ENCODE data around the gene NTHL1. TPM values are rescaled to one million over a fixed set of nuclear protein-coding genes. Genes with fewer than 3 reads are reported as not detected.

NTHL1 gene
- total and polyA plus RNA-seq, 2 donors (not counting 3 experiments of a cell fraction or from before 2014, with no cell fraction given), result 39.8 to 65.8 TPM

DNA sequence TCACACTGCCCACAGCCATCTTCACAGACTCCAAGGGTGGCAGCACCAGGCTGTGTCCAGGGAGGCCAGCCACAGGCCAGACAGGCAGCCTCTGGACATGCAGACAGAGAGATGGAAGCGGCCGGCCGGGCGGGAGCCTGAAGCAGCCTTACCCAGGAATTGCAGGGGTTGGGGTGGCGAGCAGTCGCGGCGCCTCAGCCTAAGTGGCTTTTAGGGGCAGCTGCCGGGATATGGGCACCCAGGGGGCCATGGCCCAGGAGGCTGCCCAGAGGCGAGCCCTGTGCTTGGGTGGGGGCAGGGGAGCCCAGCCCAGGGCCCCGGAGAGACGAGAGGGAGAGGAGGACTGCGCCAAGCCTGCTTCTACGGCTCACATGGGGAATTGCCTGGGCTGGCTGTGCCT lies 22.4 kb downstream of the NTHL1 start:
- Histone ChIP-seq H3K4me2 (ENCODE audit: insufficient read depth, low read length) (no peak overlapping the region), H2AFZ (ENCODE audit: low read depth, low read length) (no peak overlapping the region), H3K27ac (ENCODE audit: insufficient read depth, low read depth, low read length) (no peak overlapping the region), H4K20me1 (replicated peaks; ENCODE audit: control insufficient read depth, extremely low read depth, insufficient read depth, low read length) (no peaks in the 10 kb centered on the region), H3K4me3 (replicated peaks in 1 of 3; ENCODE audit: insufficient read depth in 1 of 3, low read depth in 1 of 3, low read length in 3 of 3) (no peak overlapping the region), H3K9me3 (replicated peaks; ENCODE audit: control insufficient read depth, insufficient read depth, low read length) (no peaks in the 10 kb centered on the region), H3K9ac (replicated peaks; ENCODE audit: extremely low read depth, insufficient read depth, low read length) (no peak overlapping the region), H3K4me1 (ENCODE audit: control insufficient read depth, extremely low read depth, insufficient read depth, low read length) (peaks cover 26% of the 10 kb centered on the region), H3K9me1 (replicated peaks; ENCODE audit: control insufficient read depth, extremely low read depth, insufficient read depth, low read length) (no peaks in the 10 kb centered on the region), H3K27me3 (ENCODE audit: control insufficient read depth in 2 of 2, insufficient read depth in 2 of 2, low read length in 2 of 2) (peaks cover 3 to 4% of the 10 kb centered on the region in 2 experiments), H3K79me2 (ENCODE audit: control insufficient read depth, insufficient read depth, low read length) (peaks cover 15% of the 10 kb centered on the region), H3K36me3 (ENCODE audit: control insufficient read depth in 2 of 2, extremely low read depth in 1 of 2, insufficient read depth in 2 of 2, low read length in 2 of 2) (no peaks in the 10 kb centered on the region)
- FAIRE-seq (no peak), DNase-seq (ENCODE audit: low read depth, low spot score) (no peak)
- CTCF ChIA-PET, result interaction anchor here (1.4 kb wide), 1 partner anchor 115 kb away, joined by 6 read pairs; no protein-coding TSS in a partner anchor
- BruUV-seq (replicated peaks), result no TSS peak
- POLR2A ChIA-PET, result no interaction called here
- dilution Hi-C loops (cut with MboI; ENCODE audit: extremely low pct_ligation_motif_present, low sequenced_read_pairs), result loop anchor here (25.0 kb wide), 1 partner anchor 137 kb away; the partner anchor contains the start of gene TRAF7
- intact Hi-C loops (cut with micrococcal nuclease), result no loop called here
- TF ChIP-seq GATA2 (IDR thresholded peaks at IDR 0.05; ENCODE audit: insufficient read depth, insufficient read length, low read depth, low read length) (no peak), EZH2 (IDR thresholded peaks at IDR 0.05; ENCODE audit: borderline replicate concordance, low read depth, low read length, severe bottlenecking) (no peak), JUN (IDR thresholded peaks at IDR 0.05; ENCODE audit: borderline replicate concordance, insufficient read depth, insufficient read length, low read depth) (no peak), POLR2AphosphoS5 (IDR thresholded peaks at IDR 0.05; ENCODE audit: insufficient read depth, low read depth, low read length) (no peak), MYC (IDR thresholded peaks at IDR 0.05; ENCODE audit: low read depth, low read length) (no peak), FOS (IDR thresholded peaks at IDR 0.05; ENCODE audit: borderline replicate concordance, insufficient read depth, low read length) (no peak), POLR2A (IDR thresholded peaks at IDR 0.05; ENCODE audit: low read depth, low read length) (no peak)
- TF ChIP-seq, protein P1, sequence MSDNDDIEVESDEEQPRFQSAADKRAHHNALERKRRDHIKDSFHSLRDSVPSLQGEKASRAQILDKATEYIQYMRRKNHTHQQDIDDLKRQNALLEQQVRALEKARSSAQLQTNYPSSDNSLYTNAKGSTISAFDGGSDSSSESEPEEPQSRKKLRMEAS (IDR thresholded peaks at IDR 0.05; ENCODE audit: insufficient read depth, insufficient read length), result no peak
- TF ChIP-seq, protein P2, sequence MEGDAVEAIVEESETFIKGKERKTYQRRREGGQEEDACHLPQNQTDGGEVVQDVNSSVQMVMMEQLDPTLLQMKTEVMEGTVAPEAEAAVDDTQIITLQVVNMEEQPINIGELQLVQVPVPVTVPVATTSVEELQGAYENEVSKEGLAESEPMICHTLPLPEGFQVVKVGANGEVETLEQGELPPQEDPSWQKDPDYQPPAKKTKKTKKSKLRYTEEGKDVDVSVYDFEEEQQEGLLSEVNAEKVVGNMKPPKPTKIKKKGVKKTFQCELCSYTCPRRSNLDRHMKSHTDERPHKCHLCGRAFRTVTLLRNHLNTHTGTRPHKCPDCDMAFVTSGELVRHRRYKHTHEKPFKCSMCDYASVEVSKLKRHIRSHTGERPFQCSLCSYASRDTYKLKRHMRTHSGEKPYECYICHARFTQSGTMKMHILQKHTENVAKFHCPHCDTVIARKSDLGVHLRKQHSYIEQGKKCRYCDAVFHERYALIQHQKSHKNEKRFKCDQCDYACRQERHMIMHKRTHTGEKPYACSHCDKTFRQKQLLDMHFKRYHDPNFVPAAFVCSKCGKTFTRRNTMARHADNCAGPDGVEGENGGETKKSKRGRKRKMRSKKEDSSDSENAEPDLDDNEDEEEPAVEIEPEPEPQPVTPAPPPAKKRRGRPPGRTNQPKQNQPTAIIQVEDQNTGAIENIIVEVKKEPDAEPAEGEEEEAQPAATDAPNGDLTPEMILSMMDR (IDR thresholded peaks at IDR 0.05; ENCODE audit: extremely low read depth in 1 of 2, insufficient read depth in 1 of 2, low read depth in 1 of 2, low read length in 2 of 2), result no peak

Measured in endothelial cell of umbilical vein (primary cell).